Amniotic stem cell (primary cell): ENCODE measurements around the gene HS2ST1.

Experiments
- DNase-seq: peaks from one replicate; lab custom pipeline; 2025; lab: John Stamatoyannopoulos, UW

HS2ST1 gene

DNA sequence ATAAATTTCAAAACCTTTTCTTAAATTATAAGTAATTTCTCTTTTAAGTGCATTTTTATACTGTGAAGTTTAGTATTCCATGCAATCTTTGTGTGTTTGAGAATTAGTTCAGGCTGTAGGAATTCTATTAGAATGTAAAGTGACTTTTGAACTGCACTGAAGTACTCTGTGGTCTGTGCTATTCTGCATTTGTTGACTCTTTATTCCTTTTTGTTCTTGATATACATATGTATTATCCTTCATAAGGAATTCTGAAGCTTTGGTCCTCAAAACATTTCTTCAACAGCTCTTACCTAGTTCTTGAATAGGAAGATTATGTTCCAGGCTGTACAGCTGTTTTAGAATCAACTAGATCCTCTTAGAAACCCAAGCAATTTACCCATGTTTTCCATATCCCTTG lies 158.0 kb downstream of the HS2ST1 start:
- DNase-seq: no peak

DNA sequence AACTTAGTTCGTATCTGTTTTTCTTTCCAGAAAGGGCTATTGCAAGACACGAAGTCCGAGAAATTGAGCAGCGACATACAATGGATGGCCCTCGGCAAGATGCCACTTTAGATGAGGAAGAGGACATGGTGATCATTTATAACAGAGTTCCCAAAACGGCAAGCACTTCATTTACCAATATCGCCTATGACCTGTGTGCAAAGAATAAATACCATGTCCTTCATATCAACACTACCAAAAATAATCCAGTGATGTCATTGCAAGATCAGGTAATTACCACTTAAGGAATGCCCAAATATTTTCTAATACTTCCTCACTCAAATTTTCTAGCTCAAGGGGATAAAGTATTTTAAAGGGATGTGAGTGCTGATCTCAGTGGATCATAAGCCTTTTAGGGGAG lies 158.5 kb downstream of the HS2ST1 start:
- DNase-seq: no peak

DNA sequence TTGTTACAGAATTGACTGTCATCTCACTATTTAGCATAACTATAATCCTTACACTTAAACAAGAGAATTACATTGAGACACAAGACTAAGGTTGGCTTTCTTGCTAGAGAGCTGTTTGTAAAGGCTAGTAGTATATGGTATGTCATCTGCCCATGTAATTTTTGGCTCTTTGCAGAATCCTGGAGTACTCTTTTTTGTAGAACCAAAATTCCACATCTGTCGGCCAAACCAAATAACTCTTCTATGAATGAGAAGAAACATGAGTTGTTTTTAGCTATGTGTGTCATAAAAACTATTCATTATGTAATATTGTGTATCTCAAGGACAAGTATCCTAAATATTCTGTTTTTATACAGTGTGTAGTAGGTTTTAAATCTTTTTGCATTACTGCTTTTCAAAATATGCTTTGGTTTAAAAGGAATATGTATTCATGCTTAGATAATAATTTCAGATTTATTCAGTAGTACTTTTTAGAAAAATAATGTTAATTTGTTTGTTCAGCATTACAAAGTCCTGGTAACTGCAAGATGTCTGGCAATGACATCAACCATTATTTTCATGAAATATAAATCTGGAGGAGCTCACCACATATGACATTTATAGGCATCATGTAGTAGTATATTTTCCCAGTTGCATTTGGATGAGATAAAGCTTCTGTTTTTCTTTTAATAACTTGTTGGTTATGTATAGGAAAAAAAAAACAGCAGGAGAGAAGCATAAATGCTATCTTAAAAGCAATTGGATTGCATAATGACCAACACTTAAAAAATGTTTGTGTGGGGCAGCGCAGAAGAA lies 159.8 kb downstream of the HS2ST1 start:
- no peak for DNase-seq

DNA sequence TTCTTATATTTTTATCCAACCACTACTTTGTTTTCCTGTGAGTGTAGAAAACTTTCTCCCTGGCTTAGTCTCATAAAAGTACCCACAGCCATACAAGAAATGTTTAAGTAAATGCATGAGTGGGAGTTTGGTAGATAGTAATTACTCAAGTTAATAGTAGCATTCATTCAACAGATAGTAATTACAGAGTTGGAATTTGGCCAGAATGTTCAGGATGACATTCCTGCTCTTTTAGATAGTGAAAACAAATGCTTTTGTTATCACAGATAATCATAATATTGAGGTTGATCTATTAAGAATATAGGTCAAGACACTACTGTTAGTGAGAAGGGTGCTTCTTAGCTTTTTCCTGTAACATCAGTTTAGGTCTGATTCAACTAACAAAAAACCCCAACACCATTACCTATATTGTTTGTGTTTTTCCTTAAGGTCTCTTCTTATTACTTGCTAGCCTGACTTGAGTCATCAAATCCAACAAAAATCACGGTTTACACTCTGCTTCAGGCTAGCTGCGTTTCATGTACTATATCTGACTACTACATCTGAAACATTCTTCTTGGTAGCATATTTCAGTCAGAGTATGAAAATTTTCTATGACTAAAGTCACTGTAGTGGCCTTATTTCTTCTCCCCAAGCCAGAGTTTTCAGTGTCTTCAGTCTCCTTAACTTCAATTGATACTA lies 163.7 kb downstream of the HS2ST1 start:
- no peak for DNase-seq

DNA sequence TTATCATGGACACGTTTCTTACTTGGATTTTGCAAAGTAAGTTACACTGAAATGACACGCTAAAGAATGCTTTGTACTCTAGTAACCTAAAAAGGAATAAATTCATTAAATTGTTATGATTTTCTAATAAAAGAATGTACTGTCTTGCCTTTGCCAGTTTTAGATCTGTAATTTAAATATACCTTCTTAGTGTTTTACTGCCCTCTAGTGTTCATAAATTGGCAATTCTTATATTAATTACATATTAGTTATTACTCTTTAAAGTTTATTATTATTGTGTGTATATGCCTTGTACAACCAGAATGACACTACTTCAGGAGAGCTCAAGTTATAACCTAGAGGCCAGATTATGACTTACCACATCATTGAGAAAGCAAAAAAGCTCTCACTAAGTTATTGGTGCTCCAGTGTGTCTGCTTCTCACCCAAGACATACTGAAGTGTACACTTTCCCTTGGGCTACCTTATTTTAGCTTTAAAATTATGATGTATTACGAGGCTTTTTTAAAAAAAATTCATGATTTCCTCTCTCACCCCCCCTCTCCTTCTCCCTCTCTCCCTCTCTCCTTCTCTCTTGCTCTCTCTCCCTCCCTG lies 169.9 kb downstream of the HS2ST1 start:
- peak; percentile 4 for DNase-seq

DNA sequence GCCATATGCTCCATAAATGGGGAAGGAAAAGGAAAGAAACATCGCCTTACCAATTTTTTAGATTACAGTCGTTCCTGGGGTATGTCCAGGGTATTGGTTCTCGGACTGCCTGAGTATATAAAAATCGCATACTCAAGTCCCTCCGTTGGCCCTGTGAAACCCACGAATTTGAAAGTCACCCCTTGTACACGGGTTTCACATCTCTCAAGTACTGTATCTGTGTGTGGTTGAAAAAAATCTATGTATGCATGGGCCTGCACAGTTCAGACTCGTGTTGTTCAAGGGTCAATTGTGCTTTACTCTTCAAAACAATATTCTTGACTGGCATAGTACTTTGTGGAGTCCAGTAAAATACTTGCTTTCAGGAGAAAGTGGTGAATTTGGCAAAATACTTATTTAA lies 171.7 kb downstream of the HS2ST1 start:
- DNase-seq: no peak

DNA sequence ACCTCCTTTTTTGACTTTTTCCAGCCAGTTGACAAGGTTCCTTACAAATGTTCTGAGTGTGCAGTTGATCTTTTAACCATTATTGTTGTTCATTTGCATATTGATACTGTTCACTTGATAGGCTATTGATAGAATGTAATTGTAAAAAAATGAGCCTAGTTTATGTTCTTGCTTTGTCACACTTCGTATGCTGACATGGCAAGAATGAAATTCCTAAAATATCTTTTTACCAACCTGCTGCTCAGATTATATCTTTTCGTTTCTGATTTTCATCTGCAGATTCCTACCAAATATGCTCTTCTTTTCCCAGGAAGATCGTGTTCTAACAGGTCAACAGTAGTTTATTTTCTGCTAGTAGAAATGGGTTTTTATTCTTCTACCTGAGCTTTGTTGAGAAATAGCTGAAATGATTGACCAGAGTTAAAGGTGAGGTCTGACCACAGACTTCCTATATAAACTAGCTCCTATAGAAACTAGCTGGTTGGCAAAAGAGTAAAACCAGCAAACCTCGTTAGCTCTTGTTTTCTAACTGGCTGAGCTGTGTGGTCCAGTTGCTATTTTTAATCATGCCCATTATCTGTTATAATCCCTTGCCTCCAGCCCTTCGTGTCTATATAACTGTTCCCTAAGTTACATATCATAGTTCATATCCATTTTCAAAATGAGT lies 174.8 kb downstream of the HS2ST1 start:
- DNase-seq: no peak

DNA sequence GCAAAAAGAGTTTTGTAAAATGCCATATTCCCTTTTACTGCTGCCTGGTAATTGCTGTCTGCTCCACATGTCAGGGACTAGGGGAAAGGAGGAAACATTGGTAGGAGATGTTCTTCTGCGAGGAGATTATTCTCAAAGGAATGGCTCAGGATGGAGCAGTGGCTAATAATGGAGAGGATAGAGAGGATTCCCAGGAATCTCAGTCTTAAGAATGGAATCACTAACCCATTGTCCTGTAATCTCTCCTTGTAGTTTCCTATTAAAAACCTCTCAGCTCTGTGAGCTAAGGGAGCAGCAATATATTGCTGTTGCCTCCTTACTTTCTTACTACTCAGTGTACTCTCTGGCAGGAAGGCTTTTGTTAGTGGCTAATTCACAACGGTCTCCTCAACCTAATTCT lies 175.4 kb downstream of the HS2ST1 start:
- DNase-seq: no peak

DNA sequence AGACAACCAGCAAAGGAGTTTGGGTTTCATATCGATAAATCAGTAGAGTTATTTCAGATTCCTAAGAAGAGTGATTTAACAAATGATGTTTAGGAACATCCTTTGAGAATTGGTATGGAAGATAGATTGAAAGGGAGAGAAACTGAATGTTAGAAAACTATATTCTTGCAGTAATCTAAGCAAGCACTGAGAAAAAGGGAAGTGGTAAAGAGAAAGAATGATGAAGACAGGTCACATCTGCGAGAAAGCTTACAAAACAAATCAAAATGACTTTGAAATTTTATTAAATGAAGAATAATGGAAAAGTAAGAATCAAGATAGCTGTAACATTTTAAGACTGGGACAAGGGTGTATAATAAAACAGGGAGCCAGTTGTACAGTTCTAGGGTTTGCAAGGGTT lies 177.0 kb downstream of the HS2ST1 start:
- no peak for DNase-seq

DNA sequence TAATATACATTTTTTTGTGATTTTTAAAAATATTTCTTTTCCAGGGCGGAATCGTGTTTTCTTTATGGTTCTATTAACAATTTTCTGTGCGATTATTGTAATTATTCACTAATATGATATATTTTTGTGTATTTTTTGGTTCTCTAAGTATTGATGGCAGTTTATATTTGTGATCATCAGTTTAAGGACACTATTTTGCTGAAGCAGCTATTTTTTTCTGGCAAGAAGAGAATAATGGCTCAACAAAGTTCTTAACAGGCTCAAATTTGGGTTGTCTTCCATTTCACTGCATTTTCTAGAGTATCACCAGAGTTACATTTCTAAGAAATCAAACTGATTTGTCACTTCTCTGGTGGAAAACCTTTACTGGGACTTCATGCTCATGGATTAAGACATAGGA lies 178.4 kb downstream of the HS2ST1 start:
- DNase-seq: no peak

DNA sequence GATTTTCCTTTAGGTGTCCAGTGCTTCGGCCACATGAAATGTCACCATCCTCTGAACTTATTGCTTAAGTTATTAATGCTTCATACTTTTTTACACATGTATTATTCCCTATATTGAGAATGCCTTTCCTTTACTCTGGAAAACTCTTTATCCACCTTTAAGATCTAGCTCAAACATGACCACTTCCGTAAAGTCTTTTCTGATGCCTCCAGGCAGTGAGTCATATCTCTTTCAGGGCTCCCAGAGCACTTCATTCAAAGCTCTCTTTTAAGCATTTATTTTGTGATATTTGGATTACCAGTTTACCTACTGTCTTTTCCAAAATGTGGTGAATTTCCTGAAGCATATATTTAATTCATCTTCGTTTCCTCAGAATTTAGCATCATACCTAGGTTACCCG lies 178.9 kb downstream of the HS2ST1 start:
- peak; percentile 23 for DNase-seq

DNA sequence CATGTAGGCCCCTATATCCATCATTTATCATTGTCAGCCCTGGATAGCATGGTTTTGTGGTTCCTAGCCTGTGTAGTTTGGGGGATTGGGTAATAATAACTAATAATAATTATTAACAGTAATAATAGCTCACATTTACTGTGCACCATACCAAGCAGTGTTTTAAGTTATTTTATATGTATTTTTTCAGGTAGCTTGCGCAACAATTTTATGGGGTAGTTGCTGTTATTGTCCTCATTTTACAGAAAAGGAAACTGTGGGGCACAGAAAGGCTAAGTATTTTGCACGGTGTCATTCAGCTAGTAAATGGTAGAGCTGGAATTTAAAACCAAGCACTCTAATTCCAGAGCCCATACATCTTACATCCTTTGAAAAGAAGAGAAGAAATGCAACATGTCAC lies 179.8 kb downstream of the HS2ST1 start:
- DNase-seq: no peak

DNA sequence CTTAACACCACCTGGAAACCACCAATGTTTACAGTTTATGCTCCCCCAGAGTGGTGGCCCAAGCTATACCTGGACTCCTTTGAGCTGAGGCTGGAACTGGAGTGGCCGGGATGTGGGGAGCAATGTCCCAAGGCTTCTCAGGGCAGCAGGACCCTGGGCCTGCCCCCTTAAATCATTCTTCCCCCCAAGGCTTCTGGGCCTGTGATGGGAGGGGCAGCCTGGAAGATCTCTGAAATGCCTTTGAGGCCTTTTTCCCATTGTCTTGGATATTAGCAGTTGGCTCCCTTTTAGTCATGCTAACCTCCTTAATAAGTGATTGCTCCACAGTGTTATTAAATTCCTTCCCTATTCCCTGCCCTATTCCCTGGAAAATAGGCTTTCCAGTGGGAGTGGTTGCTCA lies 185.8 kb downstream of the HS2ST1 start:
- no peak for DNase-seq

DNA sequence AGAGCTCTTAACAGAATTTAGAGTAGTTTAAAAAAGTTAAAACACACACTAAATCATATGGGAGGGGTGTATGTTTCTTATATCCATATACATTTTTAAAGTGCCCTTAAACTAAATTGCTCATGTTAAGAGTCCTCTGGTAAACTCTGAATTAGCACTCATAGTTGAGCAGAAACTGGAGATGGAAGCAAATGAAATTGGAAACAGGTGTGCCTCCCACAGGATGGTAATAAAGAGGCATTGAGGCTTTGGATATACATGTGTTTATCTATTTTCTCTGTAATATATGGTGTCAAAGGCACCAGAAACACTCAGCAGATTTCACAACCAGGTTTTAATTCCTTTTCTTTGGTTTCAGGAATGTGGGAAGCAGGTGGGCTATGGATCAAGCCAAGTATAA lies 188.6 kb downstream of the HS2ST1 start:
- no peak for DNase-seq

DNA sequence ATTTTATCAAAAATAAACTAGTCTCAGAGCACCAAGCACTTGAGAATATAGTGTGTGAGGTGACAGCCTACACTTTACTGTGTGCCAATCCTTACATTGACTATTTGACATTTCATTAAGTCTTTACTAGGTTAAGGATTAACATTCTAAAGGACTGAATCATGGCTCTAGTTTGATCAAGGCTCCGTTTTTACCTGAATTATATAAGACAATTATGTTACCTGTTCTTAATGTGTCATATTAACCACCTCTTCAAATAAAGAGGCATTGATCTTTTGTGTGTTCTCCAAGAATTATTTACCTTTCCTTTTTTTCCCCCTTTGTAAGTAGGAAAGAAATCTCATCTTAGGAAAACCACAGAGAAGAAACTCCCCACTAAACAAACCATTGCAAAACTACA lies 189.7 kb downstream of the HS2ST1 start:
- no peak for DNase-seq

DNA sequence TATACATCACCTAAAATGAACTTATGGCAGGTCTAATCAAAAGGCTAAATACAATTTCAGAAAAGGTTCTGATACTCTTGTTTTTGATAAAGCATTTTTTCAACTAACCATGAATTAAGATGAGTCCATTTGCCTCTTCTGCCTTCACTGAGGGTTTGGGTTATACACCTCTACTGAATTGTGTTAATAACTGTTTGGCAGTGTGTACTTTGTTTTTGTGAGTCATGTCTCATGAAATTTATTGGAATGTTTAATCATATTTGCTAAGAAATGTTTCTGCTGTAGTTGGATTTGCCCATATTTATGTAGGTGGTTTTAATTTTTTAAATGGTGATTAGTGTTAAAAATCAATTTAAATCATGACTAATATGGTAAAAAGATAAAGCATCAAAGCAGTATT lies 190.5 kb downstream of the HS2ST1 start:
- no peak for DNase-seq

DNA sequence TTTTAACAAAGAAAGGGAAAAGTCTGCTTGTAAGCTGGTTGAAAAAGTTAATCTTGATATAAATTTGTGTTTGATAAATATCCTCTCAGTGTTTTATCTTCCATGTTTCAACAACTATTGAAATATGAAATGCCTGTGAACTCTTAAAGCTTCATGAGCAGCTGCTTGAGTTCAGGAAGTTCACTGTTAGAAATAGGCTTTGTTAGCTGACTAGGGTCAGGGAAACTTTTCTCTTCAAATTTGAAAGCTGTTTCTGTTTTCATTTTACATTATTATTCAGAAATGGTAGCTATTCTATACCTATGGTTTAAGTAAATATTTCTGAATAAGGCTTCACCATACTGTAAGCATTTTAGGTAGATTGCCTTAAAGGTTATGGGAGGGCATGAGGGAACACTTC lies 191.7 kb downstream of the HS2ST1 start:
- DNase-seq: no peak

DNA sequence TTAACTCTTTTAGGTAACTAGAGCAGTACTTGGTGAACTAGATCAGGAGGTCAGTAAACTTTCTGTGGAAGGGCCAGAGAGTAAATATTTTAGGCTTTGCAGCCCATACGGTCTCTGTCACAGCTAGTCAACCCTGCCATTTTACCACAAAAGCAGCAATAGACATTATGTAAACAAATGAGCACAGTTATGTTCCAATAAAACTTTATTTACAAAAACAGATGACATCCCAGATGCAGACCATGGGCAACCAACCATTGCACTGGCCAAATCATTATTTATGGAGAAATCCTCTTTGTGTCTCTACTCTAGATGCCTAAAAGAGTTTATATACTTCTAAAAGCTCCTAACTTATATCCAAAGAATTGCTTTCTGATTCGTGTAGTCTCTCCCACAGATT lies 192.4 kb downstream of the HS2ST1 start:
- no peak for DNase-seq

DNA sequence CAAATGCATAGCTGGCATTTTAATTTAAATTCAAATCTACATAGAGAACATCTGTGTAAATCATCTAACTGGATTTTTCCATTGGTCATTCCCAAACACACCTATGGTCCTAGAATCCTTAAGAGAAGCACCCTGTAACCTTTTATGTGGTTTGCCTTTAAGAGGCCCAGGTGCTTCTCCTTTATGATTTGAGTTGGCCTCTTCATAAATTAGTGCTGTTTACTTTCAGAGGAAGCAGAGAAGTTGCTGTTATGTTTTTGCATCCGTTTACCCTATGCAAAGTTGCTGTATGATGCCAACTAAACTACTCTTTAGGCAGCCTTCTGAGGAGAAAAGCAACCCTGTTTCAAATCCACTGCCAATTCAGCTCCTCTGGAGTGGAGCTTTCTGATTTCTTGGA lies 193.8 kb downstream of the HS2ST1 start:
- DNase-seq: no peak

DNA sequence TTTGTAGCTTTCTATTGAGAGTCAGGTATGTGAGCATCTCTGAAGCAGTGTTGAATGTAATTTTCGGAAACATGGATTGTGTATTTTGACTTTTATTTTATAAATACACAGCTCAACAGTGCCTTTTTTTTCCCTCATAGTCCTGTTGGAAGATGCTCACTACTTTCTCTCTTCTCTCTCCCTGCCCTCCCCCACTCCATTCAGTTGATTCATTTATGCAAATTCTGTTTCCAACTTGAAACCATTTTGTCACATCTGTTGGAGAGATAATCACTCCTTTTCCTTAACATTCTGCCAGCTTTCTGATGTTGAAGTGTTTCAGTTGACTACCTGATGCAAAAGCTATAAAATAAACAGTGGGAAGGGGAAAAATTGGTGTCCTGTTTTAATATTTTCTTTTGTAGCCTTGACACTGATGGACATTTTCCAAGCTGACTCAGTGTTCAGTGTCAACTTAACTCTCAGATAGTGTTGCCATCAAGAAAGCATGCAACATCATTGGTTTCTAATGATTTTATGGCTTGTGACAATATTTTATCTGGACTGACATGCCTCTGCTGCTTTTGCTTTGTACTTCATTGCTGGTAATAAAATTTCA lies 194.5 kb downstream of the HS2ST1 start:
- no peak for DNase-seq

DNA sequence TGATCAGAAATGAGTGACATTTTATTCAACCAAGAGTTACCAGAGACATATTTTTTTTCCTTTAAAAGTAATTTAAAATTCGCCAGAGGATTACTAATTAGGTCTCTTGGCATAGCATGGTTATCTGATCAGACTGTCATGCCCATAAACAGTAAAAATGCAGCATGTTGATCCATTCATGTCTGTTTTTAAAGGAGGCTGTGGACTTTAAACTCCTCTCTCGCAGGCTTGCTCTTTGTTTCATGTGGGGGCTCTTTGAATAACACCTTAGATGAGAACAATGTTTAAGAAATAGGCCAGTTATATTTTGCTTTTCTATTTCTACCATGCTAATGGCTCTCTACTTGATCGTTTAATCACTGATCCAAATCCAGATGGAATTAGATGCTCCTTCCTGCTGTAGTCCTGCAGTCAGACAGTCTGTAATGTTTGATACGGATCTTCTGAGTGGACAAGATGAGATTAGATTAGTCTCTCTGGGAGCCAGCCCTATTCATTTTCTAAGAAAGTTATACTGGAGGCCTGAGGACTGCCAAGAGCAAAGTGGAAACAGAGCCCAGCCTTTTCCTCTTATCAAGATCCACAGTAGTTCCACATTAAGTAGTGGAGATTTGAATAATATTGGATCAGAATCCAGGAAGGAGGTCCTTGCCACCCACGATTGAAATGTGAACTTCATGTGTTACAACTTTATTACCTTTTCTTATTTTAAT lies 197.4 kb downstream of the HS2ST1 start:
- no peak for DNase-seq

DNA sequence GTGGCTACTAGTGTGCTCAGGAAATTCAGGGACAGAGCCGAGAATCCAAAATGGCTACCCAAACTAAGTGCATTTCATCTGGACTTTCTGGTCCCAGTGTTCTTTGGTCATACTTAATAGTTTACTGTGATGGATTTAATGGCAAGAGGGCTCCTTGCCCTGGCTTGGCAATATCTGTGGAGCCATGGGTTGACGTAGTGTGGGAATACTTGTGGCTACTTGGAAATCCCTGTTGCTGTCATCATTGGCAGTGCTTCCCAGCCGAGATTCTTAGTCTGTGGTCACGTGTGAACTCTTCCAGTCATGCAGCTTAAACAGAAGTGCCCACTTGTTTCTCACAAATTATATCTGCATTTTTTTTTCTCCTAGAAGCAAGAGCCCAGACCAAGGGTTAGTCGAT lies 198.9 kb downstream of the HS2ST1 start:
- DNase-seq: no peak
